HG03378 (cell line): ENCODE data around the gene TSHZ2.
"Not testable (repeated sequence)": the region's sequence is repeated elsewhere in the genome, so short reads cannot be mapped to it uniquely, and the experiment has no call there.

ENCODE experiments used
- ATAC-seq: cut with Tn5 transposase; IDR thresholded peaks from one replicate; pipeline ENCODE4 v1.9.1; 2021; ENCODE audit warnings: mild to moderate bottlenecking, moderate library complexity; ENCODE audit not compliant: unreplicated experiment

The TSHZ2 gene

GRCh38 chr20:53428588-53428987, 456.4 kb downstream of the TSHZ2 start:
- no peak for ATAC-seq

- no peak for ATAC-seq
These were observed 456.8 kb downstream of the TSHZ2 start for GRCh38 chr20:53428996-53429395.

- ATAC-seq = no peak
These were observed 462.5 kb downstream of the TSHZ2 start for GRCh38 chr20:53434662-53435061.

GRCh38 chr20:53436927-53437326, 464.8 kb downstream of the TSHZ2 start:
- ATAC-seq = not testable (repeated sequence)

GRCh38 chr20:53438368-53438767, 466.2 kb downstream of the TSHZ2 start:
- ATAC-seq = no peak

- no peak for ATAC-seq
These were observed 466.9 kb downstream of the TSHZ2 start for GRCh38 chr20:53439046-53439445.

- ATAC-seq = no peak
These were observed 467.5 kb downstream of the TSHZ2 start for GRCh38 chr20:53439616-53440015.

GRCh38 chr20:53444401-53445149, 472.4 kb downstream of the TSHZ2 start:
- no peak for ATAC-seq

GRCh38 chr20:53445321-53445731, 473.2 kb downstream of the TSHZ2 start:
- no peak for ATAC-seq

- no peak for ATAC-seq
These were observed 473.8 kb downstream of the TSHZ2 start for GRCh38 chr20:53445932-53446331.

- no peak for ATAC-seq
These were observed 475.2 kb downstream of the TSHZ2 start for GRCh38 chr20:53447316-53447715.

GRCh38 chr20:53448426-53448825, 476.3 kb downstream of the TSHZ2 start:
- no peak for ATAC-seq

GRCh38 chr20:53448875-53449274, 476.7 kb downstream of the TSHZ2 start:
- no peak for ATAC-seq

GRCh38 chr20:53453076-53453475, 480.9 kb downstream of the TSHZ2 start:
- ATAC-seq = no peak

- ATAC-seq = no peak
These were observed 482.6 kb downstream of the TSHZ2 start for GRCh38 chr20:53454675-53455276.

GRCh38 chr20:53463101-53463972, 491.2 kb downstream of the TSHZ2 start:
- no peak for ATAC-seq

GRCh38 chr20:53466279-53466678, 494.1 kb downstream of the TSHZ2 start:
- no peak for ATAC-seq

GRCh38 chr20:53468587-53468986, 496.4 kb downstream of the TSHZ2 start:
- ATAC-seq = no peak

GRCh38 chr20:53472859-53473258, 500.7 kb downstream of the TSHZ2 start:
- ATAC-seq = not testable (repeated sequence)

GRCh38 chr20:53480913-53481312, 508.8 kb downstream of the TSHZ2 start:
- ATAC-seq = no peak

GRCh38 chr20:53487461-53488200, 515.5 kb downstream of the TSHZ2 start:
- no peak for ATAC-seq
